ENCODE data around the gene CCL23.

GRCh38 chr17:36055921-36056520, 38.2 kb upstream of the CCL23 start:
- TF ChIP-seq EZH2 (IDR thresholded peaks at IDR 0.05; ENCODE audit: low read length) (no peak), CTCF (optimal IDR thresholded peaks at IDR 0.05 in 1 of 3, IDR thresholded peaks at IDR 0.05 in 1 of 3, conservative IDR thresholded peaks at IDR 0.05 in 1 of 3; ENCODE audit: extremely low read depth in 1 of 3, insufficient read depth in 2 of 3, low read length in 3 of 3) (no peak)
